ENCODE results near the gene TNFRSF8. TPM values are rescaled to one million over a fixed set of nuclear protein-coding genes. Genes with fewer than 3 reads are reported as not detected.

The TNFRSF8 gene
- total and polyA plus RNA-seq, 2 donors (not counting 1 experiment from before 2014, with no cell fraction given) = 0.36 to 0.57 TPM

DNA sequence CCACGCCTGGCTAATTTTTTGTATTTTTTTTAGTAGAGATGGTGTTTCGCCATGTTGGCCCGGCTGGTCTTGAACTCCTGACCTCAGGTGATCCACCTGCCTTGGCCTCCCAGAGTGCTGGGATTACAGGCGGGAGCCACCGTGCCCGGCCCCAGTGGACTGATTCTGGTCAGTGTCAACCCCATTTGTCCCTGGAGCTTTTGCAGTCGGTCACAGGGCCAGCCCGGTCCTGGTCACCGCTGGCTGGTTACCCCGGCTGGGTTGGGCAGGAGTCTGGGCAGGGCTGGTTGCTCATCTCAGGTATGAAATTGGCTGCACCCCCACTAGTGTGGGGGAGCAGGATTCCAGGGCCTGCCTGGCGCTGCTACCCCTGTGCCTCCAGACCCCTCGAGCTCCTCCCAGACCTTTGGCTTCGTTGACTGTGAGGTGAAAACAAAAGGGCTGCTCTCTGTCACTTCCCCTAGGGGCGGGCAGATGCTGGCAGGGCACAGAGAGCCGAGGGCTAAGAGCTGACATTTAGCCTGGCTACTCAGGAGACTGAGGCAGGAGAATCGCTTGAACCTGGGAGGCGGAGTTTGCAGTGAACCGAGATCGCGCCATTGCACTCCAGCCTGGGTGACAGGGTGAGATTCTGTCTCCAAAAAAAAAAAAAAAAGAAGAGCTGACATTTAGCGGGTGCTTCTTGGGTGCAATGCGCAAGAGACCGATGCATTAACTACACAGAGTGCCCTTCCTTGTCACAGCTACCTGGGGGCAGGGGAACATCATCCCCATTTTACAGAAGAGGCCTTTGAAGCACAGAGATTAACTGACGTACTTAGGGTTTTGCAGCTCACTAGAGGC, 114.3 kb downstream of the TNFRSF8 start:
- H3K79me2 ChIP-seq (ENCODE audit: control insufficient read depth, insufficient read depth, low read length) = peaks cover 92% of the 10 kb centered on the region
- no peaks in the 10 kb centered on the region for H3K27me3 Mint-ChIP-seq

More for the DNA sequence above, 114.3 kb downstream of the TNFRSF8 start:
- Histone ChIP-seq H3K4me3 (ENCODE audit: control extremely low read depth in 1 of 5, extremely low read depth in 1 of 5, insufficient read depth in 1 of 5, low read depth in 2 of 5, low read length in 4 of 5) (no peak overlapping the region), H3K4me1 (ENCODE audit: control insufficient read depth in 2 of 2, insufficient read depth in 2 of 2, low read length in 2 of 2) (peaks cover 45 to 82% of the 10 kb centered on the region in 2 donors), H3K27ac (ENCODE audit: low read length in 2 of 2) (peak overlapping the region in 1 of 2 donors; percentile 10), H3K9me3 (ENCODE audit: control extremely low read depth in 1 of 3, control insufficient read depth in 2 of 3, insufficient read depth in 1 of 3, low read length in 2 of 3) (no peaks in the 10 kb centered on the region), H2AFZ (ENCODE audit: insufficient read depth, low read depth, low read length, poor library complexity, severe bottlenecking) (no peak overlapping the region), H3K36me3 (replicated peaks in 1 of 2; ENCODE audit: control extremely low read depth in 1 of 2, control insufficient read depth in 1 of 2, extremely low read depth in 1 of 2, insufficient read depth in 2 of 2, low read length in 1 of 2) (peaks cover 0 to 30% of the 10 kb centered on the region in 2 experiments), H3K4me2 (replicated peaks; ENCODE audit: low read depth, low read length, poor library complexity, severe bottlenecking) (no peak overlapping the region), H4K20me1 (ENCODE audit: control insufficient read depth, insufficient read depth, low read length, poor library complexity, severe bottlenecking) (peaks cover 90% of the 10 kb centered on the region), H3K9ac (ENCODE audit: low read length) (no peak overlapping the region), H3K27me3 (replicated peaks in 1 of 4; ENCODE audit: control extremely low read depth in 1 of 4, control insufficient read depth in 3 of 4, insufficient read depth in 4 of 4, low read length in 3 of 4) (no peaks in the 10 kb centered on the region)
- DNase-seq (no peak), ATAC-seq (ENCODE audit: low read depth) (no peak)
- ChIA-PET CTCF (interaction anchor here (0.6 to 8.4 kb wide), 5 partner anchors 19 to 66 kb away, joined by 3 to 48 read pairs (median 6); no protein-coding TSS in a partner anchor), POLR2A (interaction anchor here (0.6 to 1.4 kb wide), 5 partner anchors 8 to 40 kb away, joined by 3 to 6 read pairs (median 5); no protein-coding TSS in a partner anchor)
- Mint-ChIP-seq H3K4me3 (peak overlapping the region; percentile 59), H3K9me3 (ENCODE audit: insufficient read depth) (no peaks in the 10 kb centered on the region), H3K4me1 (peaks cover 79% of the 10 kb centered on the region), H3K27ac (peak overlapping the region; percentile 15)
- 91% methylated on average over 23 of the region's 24 CpGs for WGBS (ENCODE audit: insufficient coverage)
- intact Hi-C loops (cut with micrococcal nuclease) = no loop called here
- no peak for TF ChIP-seq EZH2 (IDR thresholded peaks at IDR 0.05; ENCODE audit: borderline replicate concordance, insufficient read depth, low read depth, low read length, poor library complexity, severe bottlenecking)
- TF ChIP-seq, protein P1, sequence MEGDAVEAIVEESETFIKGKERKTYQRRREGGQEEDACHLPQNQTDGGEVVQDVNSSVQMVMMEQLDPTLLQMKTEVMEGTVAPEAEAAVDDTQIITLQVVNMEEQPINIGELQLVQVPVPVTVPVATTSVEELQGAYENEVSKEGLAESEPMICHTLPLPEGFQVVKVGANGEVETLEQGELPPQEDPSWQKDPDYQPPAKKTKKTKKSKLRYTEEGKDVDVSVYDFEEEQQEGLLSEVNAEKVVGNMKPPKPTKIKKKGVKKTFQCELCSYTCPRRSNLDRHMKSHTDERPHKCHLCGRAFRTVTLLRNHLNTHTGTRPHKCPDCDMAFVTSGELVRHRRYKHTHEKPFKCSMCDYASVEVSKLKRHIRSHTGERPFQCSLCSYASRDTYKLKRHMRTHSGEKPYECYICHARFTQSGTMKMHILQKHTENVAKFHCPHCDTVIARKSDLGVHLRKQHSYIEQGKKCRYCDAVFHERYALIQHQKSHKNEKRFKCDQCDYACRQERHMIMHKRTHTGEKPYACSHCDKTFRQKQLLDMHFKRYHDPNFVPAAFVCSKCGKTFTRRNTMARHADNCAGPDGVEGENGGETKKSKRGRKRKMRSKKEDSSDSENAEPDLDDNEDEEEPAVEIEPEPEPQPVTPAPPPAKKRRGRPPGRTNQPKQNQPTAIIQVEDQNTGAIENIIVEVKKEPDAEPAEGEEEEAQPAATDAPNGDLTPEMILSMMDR (IDR thresholded peaks at IDR 0.05) = no peak
